GM12875 (cell line): Measurements from ENCODE around the gene EML6.

Source experiments
- H3K4me3 ChIP-seq: one replicate; pipeline ENCODE4 v1.5.1; 2011; ENCODE audit warnings: low read depth, low read length, control low read depth
- TF ChIP-seq, protein P1 (sequence below): IDR thresholded peaks from 2 replicates; pipeline ENCODE4 v1.5.1; 2011; ENCODE audit warnings: low read depth, mild to moderate bottlenecking, control low read depth, inconsistent platforms, low read length, moderate library complexity, borderline replicate concordance; ENCODE audit not compliant: insufficient read depth

EML6 gene

DNA sequence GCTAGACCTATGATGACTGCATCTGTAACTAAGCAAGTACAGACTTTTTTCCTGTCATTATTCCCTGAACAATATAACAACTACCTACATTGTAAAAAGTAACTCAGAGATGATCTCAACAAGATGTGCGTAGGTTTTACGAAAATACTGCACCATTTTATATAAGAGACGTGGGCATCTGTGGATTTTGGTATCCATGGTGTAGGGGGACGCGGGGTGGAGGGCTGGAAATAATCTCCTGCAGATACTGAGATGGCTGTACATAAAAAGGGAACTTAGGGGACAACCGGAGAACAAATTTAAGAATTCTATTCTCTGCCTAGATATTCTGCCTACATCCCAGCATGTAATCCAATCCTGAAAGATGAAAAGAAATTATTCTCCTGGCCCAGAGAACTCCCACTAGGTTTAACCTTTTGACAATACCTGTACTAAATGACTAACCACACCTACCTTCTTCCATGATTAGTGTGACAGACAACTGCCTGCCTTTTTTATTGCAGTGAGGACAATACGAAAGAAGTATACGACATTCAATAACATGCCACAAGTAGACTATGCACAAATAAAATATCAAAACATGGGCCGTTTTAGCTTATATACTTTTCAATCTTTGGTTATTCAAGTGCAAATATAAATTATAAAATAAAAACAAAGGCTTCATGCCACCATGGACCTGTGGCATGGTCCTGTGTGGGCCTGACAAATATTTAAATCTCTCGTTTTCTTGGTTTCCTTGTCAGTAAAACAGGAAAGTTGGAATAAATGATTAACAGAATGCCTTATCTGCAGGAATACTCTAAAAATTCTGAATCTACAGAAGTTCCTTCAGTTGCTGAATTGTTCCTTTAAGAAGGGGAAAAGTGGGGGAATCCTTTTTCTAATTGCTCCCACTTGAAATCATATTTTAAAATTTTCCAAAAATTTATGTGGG, 280.5 kb downstream of the EML6 start:
- TF ChIP-seq, protein P1, sequence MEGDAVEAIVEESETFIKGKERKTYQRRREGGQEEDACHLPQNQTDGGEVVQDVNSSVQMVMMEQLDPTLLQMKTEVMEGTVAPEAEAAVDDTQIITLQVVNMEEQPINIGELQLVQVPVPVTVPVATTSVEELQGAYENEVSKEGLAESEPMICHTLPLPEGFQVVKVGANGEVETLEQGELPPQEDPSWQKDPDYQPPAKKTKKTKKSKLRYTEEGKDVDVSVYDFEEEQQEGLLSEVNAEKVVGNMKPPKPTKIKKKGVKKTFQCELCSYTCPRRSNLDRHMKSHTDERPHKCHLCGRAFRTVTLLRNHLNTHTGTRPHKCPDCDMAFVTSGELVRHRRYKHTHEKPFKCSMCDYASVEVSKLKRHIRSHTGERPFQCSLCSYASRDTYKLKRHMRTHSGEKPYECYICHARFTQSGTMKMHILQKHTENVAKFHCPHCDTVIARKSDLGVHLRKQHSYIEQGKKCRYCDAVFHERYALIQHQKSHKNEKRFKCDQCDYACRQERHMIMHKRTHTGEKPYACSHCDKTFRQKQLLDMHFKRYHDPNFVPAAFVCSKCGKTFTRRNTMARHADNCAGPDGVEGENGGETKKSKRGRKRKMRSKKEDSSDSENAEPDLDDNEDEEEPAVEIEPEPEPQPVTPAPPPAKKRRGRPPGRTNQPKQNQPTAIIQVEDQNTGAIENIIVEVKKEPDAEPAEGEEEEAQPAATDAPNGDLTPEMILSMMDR = no peak

DNA sequence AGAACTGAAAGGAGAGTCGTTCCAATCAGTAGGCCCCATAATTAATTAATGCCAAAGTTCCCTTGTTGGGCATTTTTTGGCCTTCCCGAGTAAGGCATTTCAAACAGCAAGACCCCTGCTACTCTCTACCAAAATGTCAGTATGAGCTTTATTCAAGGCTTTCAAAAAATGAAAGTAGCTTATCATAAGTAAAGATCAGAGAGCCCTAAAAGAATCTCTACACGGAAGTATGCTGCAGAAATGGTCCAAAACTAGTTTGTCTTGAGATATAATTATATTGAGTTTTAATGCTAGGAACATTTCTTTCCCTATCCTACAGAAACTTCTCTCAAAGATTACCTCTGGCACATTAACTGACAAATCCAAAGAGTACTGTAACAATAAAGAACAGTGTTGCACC, 282.8 kb downstream of the EML6 start:
- TF ChIP-seq, protein P1 = no peak
- H3K4me3 ChIP-seq = no peak overlapping the region

More for the DNA sequence above, 280.5 kb downstream of the EML6 start:
- H3K4me3 ChIP-seq = no peak overlapping the region

DNA sequence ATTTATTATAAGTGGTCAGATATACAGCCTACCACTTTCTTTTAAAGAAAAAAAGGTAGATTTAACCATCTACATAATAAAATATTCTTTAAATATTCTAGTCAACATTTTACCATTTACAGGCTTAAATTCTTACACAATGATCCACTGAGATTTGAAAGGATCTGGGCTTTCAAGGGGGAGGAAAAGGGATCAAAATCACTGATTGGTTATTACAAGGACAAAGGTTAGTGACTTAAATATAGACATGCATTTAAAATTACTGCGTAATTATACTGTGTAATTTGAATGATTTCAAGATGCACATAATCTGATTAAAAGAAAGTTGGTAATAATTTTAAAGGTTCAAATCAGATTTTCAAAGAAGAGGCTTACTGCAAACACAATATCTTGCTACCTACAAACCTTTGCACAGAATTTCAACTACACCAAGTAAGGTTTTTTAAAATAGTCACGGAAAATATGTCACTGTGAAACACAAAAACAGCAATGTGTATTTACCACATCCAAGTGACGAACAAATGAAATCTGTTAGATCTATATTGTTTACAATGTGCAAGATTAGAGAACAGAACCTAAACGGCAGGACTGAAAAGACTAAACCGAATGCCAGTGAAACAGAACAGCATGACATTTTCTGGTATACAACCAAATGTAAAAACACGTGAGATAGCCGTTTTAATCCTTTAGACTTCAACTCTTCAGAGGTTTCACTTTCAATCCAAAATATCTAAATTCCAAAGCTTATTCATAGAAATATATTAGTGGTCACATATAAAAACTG, 286.0 kb downstream of the EML6 start:
- TF ChIP-seq, protein P1 = no peak
- peak overlapping the region; percentile 34 for H3K4me3 ChIP-seq

DNA sequence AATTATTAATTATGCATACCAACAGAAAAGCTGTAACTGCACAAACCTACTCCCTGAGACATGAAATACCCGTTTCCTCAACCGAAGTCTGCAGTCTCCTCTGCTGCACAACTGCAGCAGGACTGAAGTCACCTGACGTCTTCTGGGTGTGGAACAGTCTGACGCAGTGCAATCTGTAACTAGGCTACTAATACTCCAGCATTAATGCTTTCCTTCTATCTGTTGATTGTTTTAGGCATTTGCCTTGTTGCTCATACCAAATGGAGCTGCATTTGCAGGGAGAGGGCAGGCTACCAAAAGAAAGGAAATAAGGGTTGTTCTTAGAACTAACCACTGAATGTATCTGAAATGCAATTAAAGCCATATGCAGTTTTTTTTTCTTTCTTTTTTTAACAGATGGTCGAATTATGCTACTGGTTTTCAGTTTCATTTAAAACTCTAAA, 286.7 kb downstream of the EML6 start:
- TF ChIP-seq, protein P1 = no peak
- peak overlapping the region; percentile 34 for H3K4me3 ChIP-seq

DNA sequence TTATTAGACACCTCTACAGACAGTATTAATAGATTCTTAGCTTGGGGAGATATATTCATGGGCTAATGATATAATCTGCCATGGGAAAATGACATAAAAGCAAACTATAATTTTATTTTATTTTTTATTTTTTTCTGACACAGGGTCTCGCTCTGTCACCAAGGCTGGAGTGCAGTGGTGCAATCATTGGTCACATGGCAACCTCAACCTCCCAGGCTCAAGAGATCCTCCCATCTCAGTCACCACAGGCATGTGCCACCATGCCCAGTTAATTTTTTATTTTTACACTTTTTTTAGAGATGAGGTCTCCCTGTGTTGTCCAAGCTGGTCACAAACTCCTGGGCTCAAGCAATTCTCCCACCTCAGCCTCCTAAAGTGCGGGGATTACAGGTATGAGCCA, 287.5 kb downstream of the EML6 start:
- TF ChIP-seq, protein P1 = no peak
- H3K4me3 ChIP-seq = no peak overlapping the region

DNA sequence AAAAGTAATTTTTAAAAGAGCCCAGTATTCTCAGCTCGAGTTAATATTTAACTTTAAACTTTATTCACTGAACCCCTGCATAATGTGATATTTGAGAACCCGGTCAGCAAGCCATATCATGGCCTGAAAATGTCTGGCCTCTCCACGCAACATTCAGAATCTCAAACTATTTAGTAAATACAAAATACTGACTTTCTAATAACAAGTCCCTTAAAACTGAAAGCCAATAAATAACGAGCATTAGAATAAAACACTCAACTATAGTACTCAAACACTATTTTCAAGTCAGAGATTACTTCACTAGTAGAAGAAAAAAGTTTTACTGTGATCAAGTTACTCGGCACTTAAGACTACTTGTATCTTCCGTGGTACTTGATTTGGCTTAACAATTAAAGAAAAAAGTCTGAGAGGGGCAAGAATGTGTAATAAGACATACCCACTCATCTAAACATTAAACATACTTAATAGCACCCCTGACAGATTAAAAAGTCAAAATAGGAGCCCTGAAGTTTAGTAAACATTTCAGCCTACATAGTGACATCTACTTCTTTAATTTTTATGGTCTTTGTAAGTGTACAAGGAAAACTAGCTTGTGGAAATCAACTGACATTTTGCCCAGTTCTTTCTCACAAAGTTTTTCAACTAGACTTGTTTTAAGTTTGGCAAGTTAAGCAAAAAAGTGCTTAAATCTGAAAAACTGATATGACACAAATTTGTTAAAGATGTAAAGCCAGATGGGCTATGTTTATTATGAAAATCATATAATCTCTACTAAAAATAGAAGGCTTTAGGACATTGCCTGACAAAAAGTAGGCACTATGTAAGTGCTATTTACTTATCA, 288.6 kb downstream of the EML6 start:
- H3K4me3 ChIP-seq = no peak overlapping the region
- TF ChIP-seq, protein P1 = no peak
